H9 (cell line): ENCODE data around the gene RDM1. TPM values are rescaled to one million over a fixed set of nuclear protein-coding genes. Genes with fewer than 3 reads are reported as not detected.

Source experiments
- DNase-seq: peaks from one replicate; pipeline ENCODE4 v3.0.0-alpha.2; 2017
- H2AFZ ChIP-seq: one replicate; pipeline ENCODE4 v1.6.1; 2013; ENCODE audit warnings: mild to moderate bottlenecking, low read length, control low read depth, moderate library complexity
- H2AK5ac ChIP-seq: 2 replicates; pipeline ENCODE4 v1.6.1; 2013; ENCODE audit warnings: low read length, control low read depth, mixed read lengths; ENCODE audit not compliant: insufficient read length
- H2BK120ac ChIP-seq: one replicate; pipeline ENCODE4 v1.6.1; 2013; ENCODE audit warnings: low read depth, mild to moderate bottlenecking, low read length, control low read depth, inconsistent platforms; ENCODE audit not compliant: poor library complexity, severe bottlenecking
- H2BK12ac ChIP-seq: 2 replicates; pipeline ENCODE4 v1.6.1; 2013; ENCODE audit warnings: low read length, control low read depth, mixed read lengths, low read depth; ENCODE audit not compliant: insufficient read length
- H2BK15ac ChIP-seq: 2 replicates; pipeline ENCODE4 v1.6.1; 2013; ENCODE audit warnings: low read depth, low read length, control low read depth
- H2BK20ac ChIP-seq: one replicate; pipeline ENCODE4 v1.6.1; 2013; ENCODE audit warnings: low read depth, mild to moderate bottlenecking, low read length, control low read depth, inconsistent platforms; ENCODE audit not compliant: poor library complexity, severe bottlenecking
- H2BK5ac ChIP-seq: 2 replicates; pipeline ENCODE4 v1.6.1; 2013; ENCODE audit warnings: low read length, control low read depth, mixed read lengths; ENCODE audit not compliant: insufficient read length
- H3K14ac ChIP-seq: 2 replicates; pipeline ENCODE4 v1.6.1; 2013; ENCODE audit warnings: low read length, control low read depth; ENCODE audit not compliant: insufficient read depth
- H3K18ac ChIP-seq: 2 replicates; pipeline ENCODE4 v1.6.1; 2013; ENCODE audit warnings: low read depth, mild to moderate bottlenecking, mixed read lengths, low read length, control low read depth; ENCODE audit not compliant: insufficient read length
- H3K23ac ChIP-seq: 2 replicates; pipeline ENCODE4 v1.6.1; 2013; ENCODE audit warnings: low read length, control low read depth, mixed read lengths, low read depth; ENCODE audit not compliant: insufficient read length
- H3K23me2 ChIP-seq: 2 replicates; pipeline ENCODE4 v1.6.1; 2013; ENCODE audit warnings: low read depth, mild to moderate bottlenecking, mixed read lengths, low read length, control low read depth; ENCODE audit not compliant: insufficient read length, poor library complexity, severe bottlenecking
- H3K27ac ChIP-seq: 2 replicates; pipeline ENCODE4 v1.5.1; 2013; ENCODE audit warnings: low read length, control low read depth, mixed read lengths, low read depth; ENCODE audit not compliant: insufficient read length
- H3K27me3 ChIP-seq: 2 replicates; pipeline ENCODE4 v1.6.1; 2013; ENCODE audit warnings: low read length, control low read depth, inconsistent platforms; ENCODE audit not compliant: insufficient read depth
- H3K4ac ChIP-seq: 2 replicates; pipeline ENCODE4 v1.6.1; 2013; ENCODE audit warnings: low read depth, mild to moderate bottlenecking, control low read depth, inconsistent platforms, low read length, moderate library complexity
- H3K4me1 ChIP-seq: 2 replicates; pipeline ENCODE4 v1.6.1; 2013; ENCODE audit warnings: low read length, control low read depth, inconsistent platforms; ENCODE audit not compliant: insufficient read depth
- H3K4me2 ChIP-seq: 2 replicates; pipeline ENCODE4 v1.6.1; 2013; ENCODE audit warnings: low read length, control low read depth, mixed read lengths; ENCODE audit not compliant: insufficient read length, insufficient read depth
- H3K56ac ChIP-seq: 2 replicates; pipeline ENCODE4 v1.6.1; 2013; ENCODE audit warnings: low read depth, mild to moderate bottlenecking, mixed read lengths, low read length, control low read depth; ENCODE audit not compliant: insufficient read length
- H3K79me1 ChIP-seq: 2 replicates; pipeline ENCODE4 v1.6.1; 2013; ENCODE audit warnings: low read depth, mild to moderate bottlenecking, moderate library complexity, low read length, control low read depth, inconsistent platforms; ENCODE audit not compliant: insufficient read depth, poor library complexity, severe bottlenecking
- H3K79me2 ChIP-seq: 2 replicates; pipeline ENCODE4 v1.6.1; 2013; ENCODE audit warnings: low read length, control low read depth, inconsistent platforms; ENCODE audit not compliant: insufficient read depth
- H3K9ac ChIP-seq: 2 replicates; pipeline ENCODE4 v1.6.1; 2013; ENCODE audit warnings: low read length, control low read depth, mixed read lengths; ENCODE audit not compliant: insufficient read length; ENCODE audit errors: extremely low read depth
- H3K9me3 ChIP-seq: one replicate; pipeline ENCODE4 v1.6.1; 2013; ENCODE audit warnings: low read depth, low read length, inconsistent platforms; ENCODE audit not compliant: control insufficient read depth
- H3T11ph ChIP-seq: one replicate; pipeline ENCODE4 v1.6.1; 2013; ENCODE audit warnings: mild to moderate bottlenecking, low read length, control low read depth, inconsistent platforms
- H4K20me1 ChIP-seq: one replicate; pipeline ENCODE4 v1.6.1; 2013; ENCODE audit not compliant: control insufficient read depth, insufficient read length, insufficient read depth
- H4K5ac ChIP-seq: 2 replicates; pipeline ENCODE4 v1.6.1; 2013; ENCODE audit warnings: low read depth, mild to moderate bottlenecking, mixed read lengths, low read length, control low read depth; ENCODE audit not compliant: insufficient read length
- H4K8ac ChIP-seq: replicated peaks from 2 replicates; pipeline ENCODE4 v1.6.1; 2013; ENCODE audit warnings: low read length, control low read depth, mixed read lengths, low read depth; ENCODE audit not compliant: insufficient read length
- H4K91ac ChIP-seq: 2 replicates; pipeline ENCODE4 v1.6.1; 2013; ENCODE audit warnings: low read depth, mild to moderate bottlenecking, moderate library complexity, mixed read lengths, low read length, control low read depth; ENCODE audit not compliant: insufficient read length
- H3K27ac Mint-ChIP-seq, 3 experiments: 2 replicates in 2 of 3; 3 replicates in 1 of 3; pipeline ENCODE4 v1.8.0; 2020 to 2021; ENCODE audit warnings: mixed read lengths in 3 of 3, mild to moderate bottlenecking in 1 of 3, moderate library complexity in 1 of 3
- H3K27me3 Mint-ChIP-seq: 2 replicates; pipeline ENCODE4 v1.8.0; 2021; ENCODE audit warnings: low read depth, mild to moderate bottlenecking, moderate library complexity, mixed read lengths
- H3K36me3 Mint-ChIP-seq, 3 experiments: 2 replicates in 2 of 3; 3 replicates in 1 of 3; pipeline ENCODE4 v1.8.0; 2020 to 2021; ENCODE audit warnings: low read depth in 3 of 3, mixed read lengths in 3 of 3; ENCODE audit not compliant: insufficient read depth in 1 of 3
- H3K4me1 Mint-ChIP-seq, 2 experiments: 2 replicates each; pipeline ENCODE4 v1.8.0; 2020; ENCODE audit warnings: mixed read lengths in 2 of 2
- H3K4me3 Mint-ChIP-seq, 2 experiments: 2 replicates in 1 of 2; 3 replicates in 1 of 2; pipeline ENCODE4 v1.8.0; 2020 to 2021; ENCODE audit warnings: mild to moderate bottlenecking in 2 of 2, mixed read lengths in 2 of 2, moderate library complexity in 1 of 2
- H3K9me3 Mint-ChIP-seq, 2 experiments: 2 replicates in 1 of 2; 3 replicates in 1 of 2; pipeline ENCODE4 v1.8.0; 2020; ENCODE audit warnings: mild to moderate bottlenecking in 2 of 2, mixed read lengths in 2 of 2, moderate library complexity in 1 of 2
- WGBS: extraction: QIAGEN DNeasy Blood & Tissue Kit; methylation state at CpG from one replicate; pipeline ENCODE4 v1.1.7; 2013; ENCODE audit warnings: missing lambda C conversion rate, low lambda C conversion rate, mixed read lengths; ENCODE audit not compliant: insufficient read length; ENCODE audit errors: extremely low coverage; 5-methylcytosine and 5-hydroxymethylcytosine counted together
- total RNA-seq: library from RNA; stranded (reverse); gene quantifications from 2 replicates; pipeline ENCODE4 v1.2.1, GENCODE V29; 2021
- TF ChIP-seq, protein P1 (sequence below): fragments of 200-600 bp; sonication (generic); conservative IDR thresholded peaks from 3 replicates; pipeline ENCODE4 v1.8.0; 2021; ENCODE audit warnings: antibody characterized with exemption, mild to moderate bottlenecking

The RDM1 gene
- total RNA-seq, 1 experiment from 2014 or later = 9.0 TPM

- peaks cover 1% of the 10 kb centered on the region; the same call in 1 of the 2 replicates for H3K27me3 Mint-ChIP-seq
- no peaks in the 10 kb centered on the region for H3K79me2 ChIP-seq
- H4K91ac ChIP-seq = no peak overlapping the region
- no peak overlapping the region for H3T11ph ChIP-seq
- H4K5ac ChIP-seq = no peak overlapping the region
- H3K56ac ChIP-seq = no peak overlapping the region
- H2BK5ac ChIP-seq = no peak overlapping the region
- H3K36me3 Mint-ChIP-seq = no peaks in the 10 kb centered on the region
- no peak overlapping the region for H3K27ac ChIP-seq
- no peak overlapping the region for H2BK15ac ChIP-seq
- no peak overlapping the region for H2AK5ac ChIP-seq
- H3K4me1 ChIP-seq = peaks cover 3% of the 10 kb centered on the region; the same call in 1 of the 2 replicates
- H3K9ac ChIP-seq = no peak overlapping the region
- H3K79me1 ChIP-seq = no peaks in the 10 kb centered on the region
- no peak overlapping the region for H3K23ac ChIP-seq
- H4K8ac ChIP-seq = no peak overlapping the region
- no peak overlapping the region for H3K4ac ChIP-seq
- no peak overlapping the region for H2BK12ac ChIP-seq
- no peak overlapping the region for H2AFZ ChIP-seq
- H3K4me1 Mint-ChIP-seq = peaks cover 6 to 10% of the 10 kb centered on the region in 2 experiments
- no peak overlapping the region for H3K18ac ChIP-seq
- no peak overlapping the region for H3K4me3 Mint-ChIP-seq
- no peaks in the 10 kb centered on the region for H4K20me1 ChIP-seq
- no peaks in the 10 kb centered on the region for H3K27me3 ChIP-seq
- H2BK20ac ChIP-seq = no peak overlapping the region
- H3K9me3 ChIP-seq = no peaks in the 10 kb centered on the region
- no peak for DNase-seq
- H2BK120ac ChIP-seq = no peak overlapping the region
- H3K4me2 ChIP-seq = no peak overlapping the region
- no peaks in the 10 kb centered on the region for H3K9me3 Mint-ChIP-seq
- TF ChIP-seq, protein P1, sequence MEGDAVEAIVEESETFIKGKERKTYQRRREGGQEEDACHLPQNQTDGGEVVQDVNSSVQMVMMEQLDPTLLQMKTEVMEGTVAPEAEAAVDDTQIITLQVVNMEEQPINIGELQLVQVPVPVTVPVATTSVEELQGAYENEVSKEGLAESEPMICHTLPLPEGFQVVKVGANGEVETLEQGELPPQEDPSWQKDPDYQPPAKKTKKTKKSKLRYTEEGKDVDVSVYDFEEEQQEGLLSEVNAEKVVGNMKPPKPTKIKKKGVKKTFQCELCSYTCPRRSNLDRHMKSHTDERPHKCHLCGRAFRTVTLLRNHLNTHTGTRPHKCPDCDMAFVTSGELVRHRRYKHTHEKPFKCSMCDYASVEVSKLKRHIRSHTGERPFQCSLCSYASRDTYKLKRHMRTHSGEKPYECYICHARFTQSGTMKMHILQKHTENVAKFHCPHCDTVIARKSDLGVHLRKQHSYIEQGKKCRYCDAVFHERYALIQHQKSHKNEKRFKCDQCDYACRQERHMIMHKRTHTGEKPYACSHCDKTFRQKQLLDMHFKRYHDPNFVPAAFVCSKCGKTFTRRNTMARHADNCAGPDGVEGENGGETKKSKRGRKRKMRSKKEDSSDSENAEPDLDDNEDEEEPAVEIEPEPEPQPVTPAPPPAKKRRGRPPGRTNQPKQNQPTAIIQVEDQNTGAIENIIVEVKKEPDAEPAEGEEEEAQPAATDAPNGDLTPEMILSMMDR = no peak
- WGBS = no CpG with 5 or more reads among the region's 3 CpGs
- no peak overlapping the region for H3K27ac Mint-ChIP-seq
- H3K14ac ChIP-seq = no peak overlapping the region
- no peaks in the 10 kb centered on the region for H3K23me2 ChIP-seq
Observed at GRCh38 chr17:35875800-35876139, 54.8 kb downstream of the RDM1 start.
